DND-41 (cell line): ENCODE data around the gene EPHB3.
A peak's percentile ranks its signal among the peaks of the same experiment; 100 is the strongest.

Source experiments
- ATAC-seq: fragments of 200-7000 bp; cut with Tn5 transposase; 3 replicates; pipeline ENCODE4 v1.9.1; 2021; ENCODE audit warnings: low read depth; ENCODE audit not compliant: insufficient read depth
- DNase-seq: peaks from one replicate; pipeline ENCODE4 v3.0.0-alpha.2; 2020
- H2AFZ ChIP-seq: 2 replicates; pipeline ENCODE4 v1.6.0; 2012; ENCODE audit warnings: low read depth, low read length
- H3K27ac ChIP-seq: 2 replicates; pipeline ENCODE4 v1.5.1; 2012; ENCODE audit warnings: low read length, inconsistent platforms
- H3K27me3 ChIP-seq: fragments of 200-600 bp; sonication (generic); 2 replicates; pipeline ENCODE4 v1.6.0; 2012; ENCODE audit warnings: low read length, mild to moderate bottlenecking, inconsistent platforms; ENCODE audit not compliant: insufficient read depth, poor library complexity
- H3K36me3 ChIP-seq: 2 replicates; pipeline ENCODE4 v1.5.1; 2012; ENCODE audit warnings: low read length, inconsistent platforms; ENCODE audit not compliant: insufficient read depth
- H3K4me1 ChIP-seq: 2 replicates; pipeline ENCODE4 v1.5.1; 2012; ENCODE audit warnings: mild to moderate bottlenecking, low read length; ENCODE audit not compliant: insufficient read depth
- H3K4me2 ChIP-seq: 2 replicates; pipeline ENCODE4 v1.6.0; 2012; ENCODE audit warnings: mild to moderate bottlenecking, moderate library complexity, low read length, inconsistent platforms; ENCODE audit not compliant: insufficient read depth
- H3K4me3 ChIP-seq, 2 experiments: fragments of 200-600 bp in 1 of 2; shearing (Covaris generic) in 1 of 2; 2 replicates each; pipeline ENCODE4 v1.5.1; 2012 to 2016; ENCODE audit warnings: inconsistent platforms in 2 of 2, low read length in 2 of 2, mild to moderate bottlenecking in 2 of 2, low read depth in 1 of 2, moderate library complexity in 1 of 2
- H3K79me2 ChIP-seq: 2 replicates; pipeline ENCODE4 v1.6.0; 2012; ENCODE audit warnings: low read length, inconsistent platforms; ENCODE audit not compliant: insufficient read depth
- H3K9ac ChIP-seq: 2 replicates; pipeline ENCODE4 v1.6.0; 2012; ENCODE audit warnings: low read depth, mild to moderate bottlenecking, inconsistent platforms, low read length, moderate library complexity
- H3K9me3 ChIP-seq: 2 replicates; pipeline ENCODE4 v1.5.1; 2012; ENCODE audit warnings: low read length, moderate library complexity, mild to moderate bottlenecking, inconsistent platforms; ENCODE audit not compliant: insufficient read depth, severe bottlenecking
- H4K20me1 ChIP-seq: 2 replicates; pipeline ENCODE4 v1.6.0; 2012; ENCODE audit warnings: low read length; ENCODE audit not compliant: insufficient read depth
- EZH2 ChIP-seq: IDR thresholded peaks from 3 replicates; pipeline ENCODE4 v1.6.1; 2012; ENCODE audit warnings: borderline replicate concordance, low read depth, mild to moderate bottlenecking, moderate library complexity, low read length, inconsistent platforms; ENCODE audit not compliant: severe bottlenecking
- TF ChIP-seq, protein P1 (sequence below): IDR thresholded peaks from 2 replicates; pipeline ENCODE4 v1.5.1; 2012; ENCODE audit warnings: borderline replicate concordance, low read length, moderate library complexity, mild to moderate bottlenecking; ENCODE audit not compliant: poor library complexity, severe bottlenecking; ENCODE audit errors: extremely low read depth

The EPHB3 gene

GRCh38 chr3:184539801-184540435 lies 21.7 kb upstream of the EPHB3 start:
- DNase-seq (no peak), ATAC-seq (no peak)
- H3K4me1 ChIP-seq: peaks cover 7% of the 10 kb centered on the region
- no peak overlapping the region for H2AFZ ChIP-seq
- H3K4me3 ChIP-seq: no peak overlapping the region
- H3K27me3 ChIP-seq: peaks cover 30% of the 10 kb centered on the region
- H3K9ac ChIP-seq: no peak overlapping the region
- H3K27ac ChIP-seq: no peak overlapping the region
- H3K9me3 ChIP-seq: no peaks in the 10 kb centered on the region
- no peaks in the 10 kb centered on the region for H3K36me3 ChIP-seq
- no peaks in the 10 kb centered on the region for H4K20me1 ChIP-seq
- H3K4me2 ChIP-seq: no peak overlapping the region
- TF ChIP-seq EZH2: no peak
- TF ChIP-seq, protein P1, sequence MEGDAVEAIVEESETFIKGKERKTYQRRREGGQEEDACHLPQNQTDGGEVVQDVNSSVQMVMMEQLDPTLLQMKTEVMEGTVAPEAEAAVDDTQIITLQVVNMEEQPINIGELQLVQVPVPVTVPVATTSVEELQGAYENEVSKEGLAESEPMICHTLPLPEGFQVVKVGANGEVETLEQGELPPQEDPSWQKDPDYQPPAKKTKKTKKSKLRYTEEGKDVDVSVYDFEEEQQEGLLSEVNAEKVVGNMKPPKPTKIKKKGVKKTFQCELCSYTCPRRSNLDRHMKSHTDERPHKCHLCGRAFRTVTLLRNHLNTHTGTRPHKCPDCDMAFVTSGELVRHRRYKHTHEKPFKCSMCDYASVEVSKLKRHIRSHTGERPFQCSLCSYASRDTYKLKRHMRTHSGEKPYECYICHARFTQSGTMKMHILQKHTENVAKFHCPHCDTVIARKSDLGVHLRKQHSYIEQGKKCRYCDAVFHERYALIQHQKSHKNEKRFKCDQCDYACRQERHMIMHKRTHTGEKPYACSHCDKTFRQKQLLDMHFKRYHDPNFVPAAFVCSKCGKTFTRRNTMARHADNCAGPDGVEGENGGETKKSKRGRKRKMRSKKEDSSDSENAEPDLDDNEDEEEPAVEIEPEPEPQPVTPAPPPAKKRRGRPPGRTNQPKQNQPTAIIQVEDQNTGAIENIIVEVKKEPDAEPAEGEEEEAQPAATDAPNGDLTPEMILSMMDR: no peak
- H3K79me2 ChIP-seq: no peaks in the 10 kb centered on the region

DNA sequence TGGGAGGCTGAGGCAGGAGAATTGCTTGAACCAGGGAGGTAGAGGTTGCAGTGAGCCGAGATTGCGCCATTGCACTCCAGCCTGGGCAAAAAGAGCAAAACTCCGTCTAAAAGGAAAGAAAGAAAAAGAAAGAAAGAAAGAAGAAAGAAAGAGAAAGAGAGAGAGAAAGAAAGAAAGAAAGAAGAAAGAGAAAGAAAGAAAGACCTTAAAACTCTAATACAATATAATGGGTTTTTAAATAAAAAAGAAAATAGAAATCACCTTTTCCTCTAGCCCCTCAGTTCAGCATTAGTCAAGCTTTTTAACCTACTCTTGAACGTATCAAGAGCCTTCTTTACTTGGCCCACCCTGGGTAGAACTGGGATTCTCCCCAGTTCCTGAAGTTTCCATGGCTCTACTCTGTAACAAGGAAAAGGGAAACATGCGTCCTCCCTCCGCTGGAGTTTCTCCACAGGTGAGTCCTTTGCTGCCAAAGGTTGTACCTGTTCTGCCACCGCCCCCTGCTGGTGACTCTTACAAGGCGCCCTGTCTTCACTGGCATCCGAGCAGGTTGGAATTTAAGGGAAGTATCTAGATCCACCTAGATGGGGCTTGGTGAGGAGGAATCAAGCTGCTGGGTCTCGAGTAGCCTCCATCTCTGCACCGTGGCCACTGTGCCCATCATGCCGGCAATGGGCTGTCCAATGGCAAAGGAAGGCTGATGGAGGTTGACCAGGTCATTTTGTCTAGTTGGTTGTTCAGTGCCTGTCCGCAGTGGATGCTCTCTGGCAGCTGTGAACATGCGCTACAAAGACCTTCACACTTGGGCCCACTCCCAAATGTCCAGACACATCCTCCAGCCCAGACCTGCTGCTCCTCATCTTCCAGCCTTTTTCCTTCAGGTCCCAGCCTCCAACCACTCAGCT lies 20.6 kb upstream of the EPHB3 start:
- H3K4me3 ChIP-seq: no peak overlapping the region
- H3K9me3 ChIP-seq: no peaks in the 10 kb centered on the region
- no peaks in the 10 kb centered on the region for H3K79me2 ChIP-seq
- H3K27ac ChIP-seq: no peak overlapping the region
- no peak overlapping the region for H2AFZ ChIP-seq
- ATAC-seq (peak; percentile 64; the same call in 2 of the 3 replicates), DNase-seq (peak; percentile 42)
- H4K20me1 ChIP-seq: no peaks in the 10 kb centered on the region
- H3K27me3 ChIP-seq: peaks cover 30% of the 10 kb centered on the region
- TF ChIP-seq EZH2: no peak
- TF ChIP-seq, protein P1: peak; percentile 79
- H3K9ac ChIP-seq: no peak overlapping the region
- no peak overlapping the region for H3K4me2 ChIP-seq
- H3K36me3 ChIP-seq: no peaks in the 10 kb centered on the region
- H3K4me1 ChIP-seq: peaks cover 7% of the 10 kb centered on the region

DNA sequence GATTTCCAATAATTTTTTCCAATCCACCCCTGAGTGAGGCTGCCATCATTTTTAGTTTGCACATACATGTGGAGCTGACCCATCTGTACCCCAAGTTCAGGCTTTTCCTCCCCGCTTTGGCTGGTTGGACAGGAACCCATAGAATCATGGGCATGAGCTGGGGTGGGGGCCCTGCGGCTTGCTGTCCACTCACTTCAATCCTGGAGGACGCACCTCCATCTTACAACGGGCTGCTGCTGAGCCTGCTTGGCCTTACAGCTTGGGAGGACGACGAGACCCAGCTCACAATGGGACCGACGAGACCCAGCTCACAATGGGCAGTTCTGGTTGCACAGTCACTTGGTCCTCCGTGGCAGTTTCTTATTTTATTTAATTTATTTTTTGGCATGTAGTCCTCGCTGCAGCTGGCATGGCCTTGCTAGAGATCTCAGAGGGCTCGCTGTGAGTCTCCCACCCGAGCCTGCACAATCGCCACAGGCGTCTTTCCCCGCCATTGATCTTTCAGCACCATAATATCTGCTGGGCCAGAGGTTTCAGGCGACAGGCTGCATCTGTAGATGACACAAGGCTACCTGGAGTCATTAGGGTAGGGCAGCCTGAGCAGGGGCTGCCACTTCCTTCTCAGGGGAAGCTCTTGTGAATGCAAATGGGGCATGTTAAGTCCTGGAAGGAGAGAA lies 19.6 kb upstream of the EPHB3 start:
- TF ChIP-seq EZH2: no peak
- TF ChIP-seq, protein P1: no peak
- Histone ChIP-seq H3K36me3 (no peaks in the 10 kb centered on the region), H3K9me3 (no peaks in the 10 kb centered on the region), H4K20me1 (no peaks in the 10 kb centered on the region), H3K9ac (no peak overlapping the region), H3K27me3 (peaks cover 25% of the 10 kb centered on the region), H2AFZ (no peak overlapping the region), H3K4me2 (no peak overlapping the region), H3K27ac (no peak overlapping the region), H3K4me1 (peaks cover 7% of the 10 kb centered on the region), H3K4me3 (no peak overlapping the region), H3K79me2 (no peaks in the 10 kb centered on the region)
- ATAC-seq (no peak), DNase-seq (no peak)
